A673 (cell line): ENCODE results near the gene CWC27.

ENCODE experiments used
- EZH2 ChIP-seq: fragments of 200-600 bp; sonication (generic); IDR thresholded peaks from 2 replicates; pipeline ENCODE4 v1.6.1; 2017; ENCODE audit warnings: borderline replicate concordance, low read depth, mild to moderate bottlenecking, mixed read lengths, antibody characterized with exemption, low read length; ENCODE audit not compliant: poor library complexity, severe bottlenecking
- TF ChIP-seq, protein P1 (sequence below): fragments of 300-800, 200-600 bp; sonication (generic); conservative IDR thresholded peaks from 2 replicates; pipeline ENCODE4 v1.5.1; 2017; ENCODE audit warnings: low read depth, mild to moderate bottlenecking, antibody characterized with exemption, low read length, moderate library complexity, mixed read lengths

DNA sequence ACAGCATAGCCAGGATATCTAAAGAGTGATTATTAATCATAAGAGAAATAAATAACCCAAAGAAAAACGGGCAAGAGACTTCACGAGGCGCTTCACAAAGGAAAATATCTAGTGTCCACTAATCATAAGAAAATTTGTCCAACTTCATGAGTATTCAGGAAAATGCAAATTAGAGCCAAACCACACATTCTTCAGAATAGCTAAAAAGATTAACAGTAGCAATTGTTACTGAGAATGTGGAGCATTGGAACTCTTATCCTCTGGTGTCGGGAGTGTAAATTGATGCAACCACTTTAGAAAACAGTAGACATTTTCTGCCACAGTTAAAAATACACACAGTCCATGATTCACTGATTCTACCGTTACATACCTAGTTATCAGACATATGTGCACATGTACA lies 145.7 kb downstream of the CWC27 start:
- TF ChIP-seq, protein P1, sequence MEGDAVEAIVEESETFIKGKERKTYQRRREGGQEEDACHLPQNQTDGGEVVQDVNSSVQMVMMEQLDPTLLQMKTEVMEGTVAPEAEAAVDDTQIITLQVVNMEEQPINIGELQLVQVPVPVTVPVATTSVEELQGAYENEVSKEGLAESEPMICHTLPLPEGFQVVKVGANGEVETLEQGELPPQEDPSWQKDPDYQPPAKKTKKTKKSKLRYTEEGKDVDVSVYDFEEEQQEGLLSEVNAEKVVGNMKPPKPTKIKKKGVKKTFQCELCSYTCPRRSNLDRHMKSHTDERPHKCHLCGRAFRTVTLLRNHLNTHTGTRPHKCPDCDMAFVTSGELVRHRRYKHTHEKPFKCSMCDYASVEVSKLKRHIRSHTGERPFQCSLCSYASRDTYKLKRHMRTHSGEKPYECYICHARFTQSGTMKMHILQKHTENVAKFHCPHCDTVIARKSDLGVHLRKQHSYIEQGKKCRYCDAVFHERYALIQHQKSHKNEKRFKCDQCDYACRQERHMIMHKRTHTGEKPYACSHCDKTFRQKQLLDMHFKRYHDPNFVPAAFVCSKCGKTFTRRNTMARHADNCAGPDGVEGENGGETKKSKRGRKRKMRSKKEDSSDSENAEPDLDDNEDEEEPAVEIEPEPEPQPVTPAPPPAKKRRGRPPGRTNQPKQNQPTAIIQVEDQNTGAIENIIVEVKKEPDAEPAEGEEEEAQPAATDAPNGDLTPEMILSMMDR: no peak
- TF ChIP-seq EZH2: no peak
